IMR-90 (cell line): ENCODE results near the gene ADGRG4. TPM values are rescaled to one million over a fixed set of nuclear protein-coding genes. Genes with fewer than 3 reads are reported as not detected.

Experiments used
- ATAC-seq: fragments of 200-7000 bp; cut with Tn5 transposase; 2 replicates; pipeline ENCODE4 v1.9.1; 2020; ENCODE audit warnings: low read depth, mild to moderate bottlenecking, moderate library complexity
- BruUV-seq: library from RNA; stranded (reverse); fragments of 400-500 nt; replicated peaks from 2 replicates; lab custom pipeline; 2021; lab: Mats Ljungman, UMichigan
- CTCF ChIA-PET: fragments of 300-600 bp; formaldehyde crosslinking; extraction: SDS; loops from one replicate; lab custom pipeline; 2021; ENCODE audit warnings: antibody characterized with exemption; lab: Yijun Ruan, JAX
- POLR2A ChIA-PET: fragments of 300-600 bp; sonication (Branson Sonifier 250); formaldehyde crosslinking; loops from one replicate; lab custom pipeline; 2022; ENCODE audit warnings: antibody characterized with exemption; ENCODE audit not compliant: unreplicated experiment; lab: Charles Lee
- DNase-seq: peaks from one replicate; pipeline ENCODE4 v3.0.0; 2013
- H2AFZ ChIP-seq: replicated peaks from 2 replicates; pipeline ENCODE3; 2013; ENCODE audit warnings: low read length, mild to moderate bottlenecking; ENCODE audit not compliant: poor library complexity
- H2AK5ac ChIP-seq: 2 replicates; pipeline ENCODE4 v1.6.1; 2013; ENCODE audit warnings: low read depth, low read length, inconsistent platforms
- H2AK9ac ChIP-seq: replicated peaks from 2 replicates; pipeline ENCODE3; 2013; ENCODE audit warnings: mild to moderate bottlenecking, low read depth, low read length, moderate library complexity; ENCODE audit not compliant: poor library complexity
- H2BK120ac ChIP-seq: 2 replicates; pipeline ENCODE4 v1.6.1; 2013; ENCODE audit warnings: low read depth, low read length, inconsistent platforms
- H2BK15ac ChIP-seq: 3 replicates; pipeline ENCODE4 v1.6.1; 2013; ENCODE audit warnings: low read depth, low read length, inconsistent platforms
- H2BK20ac ChIP-seq: 2 replicates; pipeline ENCODE4 v1.6.1; 2013; ENCODE audit warnings: low read depth, mild to moderate bottlenecking, inconsistent platforms, low read length, moderate library complexity
- H2BK5ac ChIP-seq: 2 replicates; pipeline ENCODE4 v1.6.1; 2013; ENCODE audit warnings: mild to moderate bottlenecking, low read depth, low read length, inconsistent platforms; ENCODE audit not compliant: poor library complexity, severe bottlenecking
- H3K14ac ChIP-seq: replicated peaks from 2 replicates; pipeline ENCODE4 v1.6.1; 2013; ENCODE audit warnings: low read depth, low read length, inconsistent platforms
- H3K18ac ChIP-seq: 2 replicates; pipeline ENCODE4 v1.6.1; 2013; ENCODE audit warnings: low read depth, low read length, control low read depth
- H3K23ac ChIP-seq: 2 replicates; pipeline ENCODE4 v1.6.1; 2013; ENCODE audit warnings: low read depth, low read length, inconsistent platforms
- H3K27ac ChIP-seq: 2 replicates; pipeline ENCODE4 v1.5.1; 2013; ENCODE audit warnings: mild to moderate bottlenecking, control low read depth, low read length; ENCODE audit not compliant: insufficient read depth
- H3K27me3 ChIP-seq: 2 replicates; pipeline ENCODE4 v1.6.1; 2013; ENCODE audit warnings: low read length; ENCODE audit not compliant: control insufficient read depth, insufficient read depth
- H3K36me3 ChIP-seq: 2 replicates; pipeline ENCODE4 v1.6.1; 2013; ENCODE audit warnings: low read length, mixed read lengths; ENCODE audit not compliant: control insufficient read depth, insufficient read depth
- H3K4ac ChIP-seq: 2 replicates; pipeline ENCODE4 v1.6.1; 2013; ENCODE audit warnings: low read depth, low read length, inconsistent platforms
- H3K4me1 ChIP-seq: 2 replicates; pipeline ENCODE4 v1.6.1; 2013; ENCODE audit warnings: low read length, mixed read lengths; ENCODE audit not compliant: control insufficient read depth, insufficient read depth
- H3K4me2 ChIP-seq: 2 replicates; pipeline ENCODE4 v1.6.1; 2013; ENCODE audit warnings: low read depth, mild to moderate bottlenecking, control low read depth, low read length, moderate library complexity
- H3K4me3 ChIP-seq: 2 replicates; pipeline ENCODE4 v1.5.1; 2013; ENCODE audit warnings: low read depth, mild to moderate bottlenecking, control low read depth, low read length, moderate library complexity; ENCODE audit not compliant: insufficient read depth
- H3K56ac ChIP-seq: 2 replicates; pipeline ENCODE4 v1.6.1; 2013; ENCODE audit warnings: low read length, inconsistent platforms; ENCODE audit not compliant: insufficient read depth; ENCODE audit errors: extremely low read depth
- H3K79me1 ChIP-seq, 2 experiments: 2 replicates each; pipeline ENCODE4 v1.6.1; 2013; ENCODE audit warnings: low read length in 2 of 2, inconsistent platforms in 1 of 2, low read depth in 1 of 2
- H3K9ac ChIP-seq: 2 replicates; pipeline ENCODE4 v1.6.1; 2013; ENCODE audit warnings: low read depth, low read length, control low read depth
- H3K9me1 ChIP-seq: 2 replicates; pipeline ENCODE4 v1.6.1; 2013; ENCODE audit warnings: low read length, inconsistent platforms; ENCODE audit not compliant: insufficient read depth
- H3K9me3 ChIP-seq: 2 replicates; pipeline ENCODE4 v1.6.1; 2013; ENCODE audit warnings: low read length; ENCODE audit not compliant: control insufficient read depth, insufficient read depth
- H4K20me1 ChIP-seq: 2 replicates; pipeline ENCODE4 v1.6.1; 2013; ENCODE audit warnings: low read length, inconsistent platforms; ENCODE audit not compliant: insufficient read depth
- H4K5ac ChIP-seq: 2 replicates; pipeline ENCODE4 v1.6.1; 2013; ENCODE audit warnings: mild to moderate bottlenecking, low read depth, low read length, control low read depth
- H4K8ac ChIP-seq, 2 experiments: 2 replicates each; pipeline ENCODE4 v1.6.1; 2013; ENCODE audit warnings: low read depth in 2 of 2, low read length in 2 of 2, control low read depth in 1 of 2, inconsistent platforms in 1 of 2
- H4K91ac ChIP-seq: 2 replicates; pipeline ENCODE4 v1.6.1; 2013; ENCODE audit warnings: low read depth, low read length, inconsistent platforms; ENCODE audit not compliant: insufficient read depth
- BHLHE40 ChIP-seq: fragments of 150-350 bp; IDR thresholded peaks from 2 replicates; pipeline ENCODE4 v1.6.1; 2016; ENCODE audit warnings: mild to moderate bottlenecking, low read depth, low read length
- CEBPB ChIP-seq: IDR thresholded peaks from 2 replicates; pipeline ENCODE4 v1.6.1; 2012; ENCODE audit warnings: low read depth, low read length, improper control_type of control experiment
- CHD1 ChIP-seq: IDR thresholded peaks from 2 replicates; pipeline ENCODE4 v1.6.1; 2012; ENCODE audit warnings: low read depth, low read length, improper control_type of control experiment
- ELK1 ChIP-seq: fragments of 150-350 bp; IDR thresholded peaks from 2 replicates; pipeline ENCODE4 v1.6.1; 2016; ENCODE audit warnings: low read depth, mild to moderate bottlenecking, low read length, moderate library complexity, borderline replicate concordance
- FOS ChIP-seq: fragments of 150-350 bp; IDR thresholded peaks from 2 replicates; pipeline ENCODE4 v1.6.1; 2016; ENCODE audit warnings: low read depth, low read length
- MAFK ChIP-seq: IDR thresholded peaks from 2 replicates; pipeline ENCODE4 v1.6.1; 2012; ENCODE audit warnings: low read depth, low read length, improper control_type of control experiment
- MXI1 ChIP-seq: IDR thresholded peaks from 2 replicates; pipeline ENCODE4 v1.6.1; 2012; ENCODE audit warnings: low read depth, mild to moderate bottlenecking, low read length, moderate library complexity, borderline replicate concordance
- NFE2L2 ChIP-seq: fragments of 150-350 bp; IDR thresholded peaks from 2 replicates; pipeline ENCODE4 v1.6.1; 2016; ENCODE audit warnings: low read depth, mild to moderate bottlenecking, low read length
- POLR2A ChIP-seq: IDR thresholded peaks from 2 replicates; pipeline ENCODE4 v1.6.1; 2012; ENCODE audit warnings: mild to moderate bottlenecking, low read depth, low read length
- RCOR1 ChIP-seq: IDR thresholded peaks from 2 replicates; pipeline ENCODE4 v1.6.1; 2012; ENCODE audit warnings: mild to moderate bottlenecking, low read length, improper control_type of control experiment; ENCODE audit not compliant: insufficient replicate concordance
- SMC3 ChIP-seq: fragments of 150-350 bp; IDR thresholded peaks from 2 replicates; pipeline ENCODE4 v1.6.1; 2016; ENCODE audit warnings: low read depth, mild to moderate bottlenecking, antibody characterized with exemption, low read length, moderate library complexity
- WGBS, 2 experiments: methylation state at CpG; one replicate each; pipeline versions ENCODE4 v1.1.5 to v1.1.7; 2013; ENCODE audit warnings: missing lambda C conversion rate in 2 of 2; ENCODE audit not compliant: insufficient read length in 1 of 2; ENCODE audit errors: extremely low coverage in 2 of 2; 5-methylcytosine and 5-hydroxymethylcytosine counted together
- dilution Hi-C: fragments of 300-500 bp; cut with HindIII; formaldehyde crosslinking; loops from one replicate; pipeline ENCODE4 v1.14.3; 2018; ENCODE audit warnings: low sequenced_read_pairs; ENCODE audit not compliant: unreplicated experiment
- in situ Hi-C: fragments of 300-500 bp; cut with MboI; formaldehyde crosslinking; loops from 3 replicates; pipeline ENCODE4 v1.14.3; 2019; ENCODE audit warnings: low sequenced_read_pairs, inconsistent platforms, mixed read lengths
- intact Hi-C: fragments of 100-400 bp; cut with micrococcal nuclease; formaldehyde crosslinking; loops from 2 replicates; pipeline ENCODE4 v1.10.0; 2022
- polyA plus RNA-seq, 3 experiments: library from polyadenylated mRNA; depleted of rRNA; stranded (reverse); fragments of >200 nt; gene quantifications; 2 replicates each; pipeline ENCODE4 v1.2.3, GENCODE V29; 2012; ENCODE audit warnings: low replicate concordance in 1 of 3
- total RNA-seq: library from RNA; depleted of rRNA; stranded (reverse); fragments of >200 nt; gene quantifications from 2 replicates; pipeline ENCODE4 v1.2.3, GENCODE V29; 2012
- TF ChIP-seq, protein P1 (sequence below): fragments of 150-350 bp; IDR thresholded peaks from 2 replicates; pipeline ENCODE4 v1.6.1; 2017; ENCODE audit warnings: mild to moderate bottlenecking, antibody characterized with exemption, low read length, low read depth

The ADGRG4 gene
- total and polyA plus RNA-seq, 2 of the 4 experiments (the other 2 are of a cell fraction): under 0.01 TPM; not detected in 1

- H2AK9ac ChIP-seq: no peak overlapping the region
- no peak overlapping the region for H3K4me3 ChIP-seq
- H4K20me1 ChIP-seq: no peaks in the 10 kb centered on the region
- H4K8ac ChIP-seq: no peak overlapping the region
- H4K91ac ChIP-seq: no peak overlapping the region
- no peaks in the 10 kb centered on the region for H3K9me3 ChIP-seq
- H3K79me1 ChIP-seq: no peaks in the 10 kb centered on the region
- H2BK15ac ChIP-seq: no peak overlapping the region
- H2BK20ac ChIP-seq: no peak overlapping the region
- H3K4me2 ChIP-seq: no peak overlapping the region
- H3K9ac ChIP-seq: no peak overlapping the region
- dilution Hi-C loops (no loop called here), in situ Hi-C loops (no loop called here), intact Hi-C loops (no loop called here)
- no peaks in the 10 kb centered on the region for H3K9me1 ChIP-seq
- no peak overlapping the region for H4K5ac ChIP-seq
- no peak overlapping the region for H2AFZ ChIP-seq
- no peak overlapping the region for H3K23ac ChIP-seq
- H2BK120ac ChIP-seq: no peak overlapping the region
- no peak overlapping the region for H2BK5ac ChIP-seq
- TF ChIP-seq NFE2L2 (no peak), ELK1 (no peak), FOS (no peak), CEBPB (no peak), MAFK (no peak), RCOR1 (no peak), MXI1 (no peak), POLR2A (no peak), SMC3 (no peak), CHD1 (no peak), BHLHE40 (no peak)
- TF ChIP-seq, protein P1, sequence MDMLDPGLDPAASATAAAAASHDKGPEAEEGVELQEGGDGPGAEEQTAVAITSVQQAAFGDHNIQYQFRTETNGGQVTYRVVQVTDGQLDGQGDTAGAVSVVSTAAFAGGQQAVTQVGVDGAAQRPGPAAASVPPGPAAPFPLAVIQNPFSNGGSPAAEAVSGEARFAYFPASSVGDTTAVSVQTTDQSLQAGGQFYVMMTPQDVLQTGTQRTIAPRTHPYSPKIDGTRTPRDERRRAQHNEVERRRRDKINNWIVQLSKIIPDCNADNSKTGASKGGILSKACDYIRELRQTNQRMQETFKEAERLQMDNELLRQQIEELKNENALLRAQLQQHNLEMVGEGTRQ: no peak
- WGBS, 2 experiments: no CpG with 5 or more reads among the region's 1 CpG
- H3K4me1 ChIP-seq: no peaks in the 10 kb centered on the region
- ChIA-PET POLR2A (no interaction called here), CTCF (no interaction called here)
- ATAC-seq (no peak), DNase-seq (no peak)
- no peak overlapping the region for H3K27ac ChIP-seq
- H3K36me3 ChIP-seq: no peaks in the 10 kb centered on the region
- H3K27me3 ChIP-seq: no peaks in the 10 kb centered on the region; the same call in 1 of the 2 replicates
- no peak overlapping the region for H2AK5ac ChIP-seq
- H3K18ac ChIP-seq: no peak overlapping the region
- H3K4ac ChIP-seq: no peak overlapping the region
- no peak overlapping the region for H3K56ac ChIP-seq
- BruUV-seq: no TSS peak
- no peak overlapping the region for H3K14ac ChIP-seq
Observed at GRCh38 chrX:136306182-136306581, 5.4 kb downstream of the ADGRG4 start.
